PC-3 (cell line): ENCODE data around the gene TMOD2. TPM values are rescaled to one million over a fixed set of nuclear protein-coding genes. Genes with fewer than 3 reads are reported as not detected.
A peak's percentile ranks its signal among the peaks of the same experiment; 100 is the strongest.

Experiments
- ATAC-seq: fragments of 200-7000 bp; cut with Tn5 transposase; 2 replicates; pipeline ENCODE4 v1.9.1; 2020; ENCODE audit warnings: mild to moderate bottlenecking, moderate library complexity
- BruUV-seq: library from RNA; stranded (reverse); fragments of 400-500 nt; replicated peaks from 2 replicates; lab custom pipeline; 2021; lab: Mats Ljungman, UMichigan
- CTCF ChIA-PET: fragments of 300-600 bp; sonication (Branson Sonifier 250); formaldehyde crosslinking; loops from one replicate; lab custom pipeline; 2022; ENCODE audit warnings: antibody characterized with exemption; lab: Charles Lee
- POLR2A ChIA-PET: fragments of 300-600 bp; sonication (Branson Sonifier 250); formaldehyde crosslinking; loops from one replicate; lab custom pipeline; 2022; ENCODE audit warnings: antibody characterized with exemption; ENCODE audit not compliant: unreplicated experiment; lab: Charles Lee
- DNase-seq: peaks from one replicate; pipeline ENCODE4 v3.0.0-alpha.2; 2015
- H2AFZ ChIP-seq: fragments of 300-600 bp; sonication (generic); 2 replicates; pipeline ENCODE4 v1.6.0; 2016; ENCODE audit warnings: antibody characterized with exemption, low read length
- H3F3A ChIP-seq: fragments of 300-600 bp; sonication (generic); one replicate; pipeline ENCODE4 v1.6.0; 2017; ENCODE audit warnings: antibody characterized with exemption, low read length, control low read depth, mild to moderate bottlenecking; ENCODE audit not compliant: unreplicated experiment
- H3K27ac ChIP-seq: fragments of 300-600 bp; sonication (generic); 2 replicates; pipeline ENCODE4 v1.5.1; 2016; ENCODE audit warnings: mild to moderate bottlenecking, low read length
- H3K27me3 ChIP-seq: fragments of 300-600 bp; sonication (generic); 2 replicates; pipeline ENCODE4 v1.6.1; 2016; ENCODE audit warnings: low read length, mixed read lengths
- H3K36me3 ChIP-seq: fragments of 300-600 bp; sonication (generic); 2 replicates; pipeline ENCODE4 v1.6.1; 2016; ENCODE audit warnings: low read depth, mixed run types, low read length, mixed read lengths
- H3K4me1 ChIP-seq: fragments of 300-600 bp; sonication (generic); 2 replicates; pipeline ENCODE4 v1.5.1; 2016; ENCODE audit warnings: low read length; ENCODE audit not compliant: insufficient read depth
- H3K4me2 ChIP-seq: fragments of 300-600 bp; sonication (generic); 2 replicates; pipeline ENCODE4 v1.6.0; 2016; ENCODE audit warnings: low read length
- H3K4me3 ChIP-seq: fragments of 300-600 bp; sonication (generic); 2 replicates; pipeline ENCODE4 v1.5.1; 2016; ENCODE audit warnings: mild to moderate bottlenecking, low read length, mixed read lengths
- H3K79me2 ChIP-seq: fragments of 300-600 bp; sonication (generic); 2 replicates; pipeline ENCODE4 v1.6.1; 2017; ENCODE audit warnings: low read length, mixed read lengths
- H3K9ac ChIP-seq: fragments of 300-600 bp; sonication (generic); 2 replicates; pipeline ENCODE4 v1.6.0; 2016; ENCODE audit warnings: mild to moderate bottlenecking, low read length
- H3K9me2 ChIP-seq: fragments of 300-600 bp; sonication (generic); replicated peaks from 2 replicates; pipeline ENCODE4 v1.6.1; 2016; ENCODE audit warnings: mixed run types, low read length, mixed read lengths
- H3K9me3 ChIP-seq: fragments of 300-600 bp; sonication (generic); 2 replicates; pipeline ENCODE4 v1.6.1; 2016; ENCODE audit warnings: low read length, mixed read lengths
- H4K20me1 ChIP-seq: fragments of 300-600 bp; sonication (generic); 2 replicates; pipeline ENCODE4 v1.6.1; 2016; ENCODE audit warnings: low read length, mixed read lengths
- CTCF ChIP-seq: fragments of 300-600 bp; sonication (generic); conservative IDR thresholded peaks from 2 replicates; pipeline ENCODE4 v1.5.1; 2017; ENCODE audit warnings: antibody characterized with exemption, low read depth, mild to moderate bottlenecking, low read length
- EZH2 ChIP-seq: fragments of 300-600 bp; sonication (generic); IDR thresholded peaks from one replicate; pipeline ENCODE4 v1.6.1; 2017; ENCODE audit warnings: antibody characterized with exemption, mild to moderate bottlenecking, low read length; ENCODE audit not compliant: unreplicated experiment
- EZH2phosphoT487 ChIP-seq: fragments of 300-600 bp; sonication (generic); IDR thresholded peaks from 2 replicates; pipeline ENCODE4 v1.6.1; 2018; ENCODE audit warnings: mild to moderate bottlenecking, antibody characterized with exemption, low read length, borderline replicate concordance
- intact Hi-C: fragments of 100-400 bp; cut with micrococcal nuclease; formaldehyde crosslinking; loops from 2 replicates; pipeline ENCODE4 v1.9.0; 2023
- total RNA-seq: library from RNA; depleted of rRNA; stranded (reverse); fragments of >200 nt; gene quantifications from 2 replicates; pipeline ENCODE4 v1.2.3, GENCODE V29; 2014

TMOD2 gene
- total RNA-seq, 1 experiment from 2014 or later = 0.95 TPM

DNA sequence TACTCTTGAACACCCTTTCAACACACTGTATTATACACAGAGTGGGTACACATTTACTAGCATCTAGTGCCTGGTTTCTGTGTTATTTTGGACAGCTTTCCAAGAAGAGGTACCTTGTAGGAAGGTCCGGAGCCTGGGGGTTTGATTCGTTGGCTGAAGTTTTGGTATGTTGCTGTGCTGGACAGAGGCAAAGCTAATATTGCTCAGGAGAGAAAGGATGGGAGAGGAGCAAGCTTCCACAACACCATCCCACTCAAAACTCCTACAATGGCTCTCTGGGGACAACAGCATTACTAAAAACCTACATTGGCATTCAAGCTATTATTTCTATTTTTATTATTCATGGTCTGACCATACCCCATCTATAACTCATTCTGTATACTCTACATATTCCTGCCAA, 12.8 kb upstream of the TMOD2 start:
- H3K27ac ChIP-seq = no peak overlapping the region
- TF ChIP-seq EZH2 = no peak
- TF ChIP-seq CTCF = no peak
- TF ChIP-seq EZH2phosphoT487 = no peak
- ChIA-PET CTCF (interaction anchor here (0.6 kb wide), 1 partner anchor 38 kb away, joined by 5 read pairs; no protein-coding TSS in a partner anchor), POLR2A (interaction anchor here (0.7 kb wide), 1 partner anchor 30 kb away, joined by 4 read pairs; no protein-coding TSS in a partner anchor)
- no peaks in the 10 kb centered on the region for H3K9me3 ChIP-seq
- H3F3A ChIP-seq = no peaks in the 10 kb centered on the region
- H3K4me2 ChIP-seq = peak overlapping the region; percentile 92; the same call in 1 of the 2 replicates
- no peak overlapping the region for H3K9ac ChIP-seq
- H3K79me2 ChIP-seq = peaks cover 14% of the 10 kb centered on the region; the same call in 1 of the 2 replicates
- ATAC-seq = no peak
- H3K9me2 ChIP-seq = no peaks in the 10 kb centered on the region
- no peaks in the 10 kb centered on the region for H3K27me3 ChIP-seq
- no peak for DNase-seq
- BruUV-seq = no TSS peak
- H4K20me1 ChIP-seq = no peaks in the 10 kb centered on the region
- H3K36me3 ChIP-seq = no peaks in the 10 kb centered on the region
- intact Hi-C loops = no loop called here
- no peak overlapping the region for H3K4me3 ChIP-seq
- H3K4me1 ChIP-seq = peaks cover 12% of the 10 kb centered on the region
- no peak overlapping the region for H2AFZ ChIP-seq

DNA sequence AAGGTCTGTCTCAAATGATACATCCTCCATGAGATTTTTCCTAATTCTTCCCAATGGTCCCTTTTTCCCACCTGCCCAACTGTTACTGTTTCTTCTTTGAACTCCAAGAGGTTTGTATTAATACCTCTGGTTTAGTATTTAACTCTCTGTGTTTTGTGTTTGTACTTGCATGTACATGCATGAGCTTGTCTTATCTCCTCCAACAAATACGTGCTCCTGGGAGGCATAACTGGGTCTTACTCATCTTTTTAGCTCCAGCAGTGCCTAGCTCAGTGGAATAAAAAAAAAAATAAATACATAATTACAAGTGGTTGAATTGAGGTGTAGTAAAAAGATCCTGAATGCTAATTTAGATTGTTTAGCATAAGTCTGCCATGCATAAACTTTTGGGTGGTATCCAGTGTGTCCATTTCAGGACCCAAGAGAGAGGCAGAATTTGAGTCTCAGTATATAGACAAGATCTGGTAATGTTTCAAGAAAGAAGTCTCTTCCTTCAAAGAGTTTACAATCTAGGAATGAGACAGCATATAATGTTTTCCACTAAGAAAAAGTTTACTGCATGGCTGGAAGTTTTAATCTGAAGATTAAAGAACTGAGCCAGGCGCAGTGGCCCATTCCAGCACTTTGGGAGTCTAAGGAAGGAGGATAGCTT, 12.2 kb upstream of the TMOD2 start:
- Histone ChIP-seq H2AFZ (no peak overlapping the region), H3K9ac (no peak overlapping the region), H3K4me3 (no peak overlapping the region), H3K9me3 (no peaks in the 10 kb centered on the region), H3F3A (no peaks in the 10 kb centered on the region), H4K20me1 (no peaks in the 10 kb centered on the region), H3K9me2 (no peaks in the 10 kb centered on the region), H3K4me2 (no peak overlapping the region), H3K36me3 (no peaks in the 10 kb centered on the region), H3K27me3 (no peaks in the 10 kb centered on the region), H3K4me1 (peaks cover 12% of the 10 kb centered on the region), H3K27ac (no peak overlapping the region), H3K79me2 (peaks cover 14% of the 10 kb centered on the region; the same call in 1 of the 2 replicates)
- ChIA-PET POLR2A (interaction anchor here (0.7 kb wide), 1 partner anchor 31 kb away, joined by 4 read pairs; no protein-coding TSS in a partner anchor), CTCF (no interaction called here)
- ATAC-seq = no peak
- intact Hi-C loops = no loop called here
- TF ChIP-seq EZH2phosphoT487 (no peak), EZH2 (no peak), CTCF (no peak)
- no peak for DNase-seq
- no TSS peak for BruUV-seq

GRCh38 chr15:51749307-51749706, 2.1 kb upstream of the TMOD2 start:
- Histone ChIP-seq H3K36me3 (no peaks in the 10 kb centered on the region), H3K27me3 (peaks cover 18% of the 10 kb centered on the region; the same call in 1 of the 2 replicates), H3K4me2 (no peak overlapping the region), H3F3A (no peaks in the 10 kb centered on the region), H3K9me2 (no peaks in the 10 kb centered on the region), H3K79me2 (no peaks in the 10 kb centered on the region), H3K27ac (no peak overlapping the region), H3K4me3 (no peak overlapping the region), H4K20me1 (no peaks in the 10 kb centered on the region), H2AFZ (no peak overlapping the region), H3K4me1 (peaks cover 10% of the 10 kb centered on the region; the same call in 1 of the 2 replicates), H3K9me3 (no peaks in the 10 kb centered on the region), H3K9ac (no peak overlapping the region)
- POLR2A ChIA-PET = no interaction called here
- CTCF ChIA-PET = no interaction called here
- intact Hi-C loops = no loop called here
- DNase-seq (no peak), ATAC-seq (no peak)
- no peak for TF ChIP-seq CTCF
- TF ChIP-seq EZH2phosphoT487 = no peak
- TF ChIP-seq EZH2 = no peak
- no TSS peak for BruUV-seq
